OCI-LY1 (cell line): ENCODE results near the gene LINC00237.

ENCODE experiments used
- CTCF ChIP-seq: fragments of 200-600 bp; sonication (generic), shearing (Covaris generic); IDR thresholded peaks from 2 replicates; pipeline ENCODE4 v1.5.1; 2017; ENCODE audit warnings: mild to moderate bottlenecking, antibody characterized with exemption, low read length, moderate library complexity, mixed read lengths
- EZH2 ChIP-seq: fragments of 200-600 bp; sonication (generic), shearing (Covaris generic); IDR thresholded peaks from 2 replicates; pipeline ENCODE4 v1.8.0; 2017; ENCODE audit warnings: borderline replicate concordance, mixed run types, mild to moderate bottlenecking, antibody characterized with exemption, low read length, moderate library complexity, mixed read lengths

DNA sequence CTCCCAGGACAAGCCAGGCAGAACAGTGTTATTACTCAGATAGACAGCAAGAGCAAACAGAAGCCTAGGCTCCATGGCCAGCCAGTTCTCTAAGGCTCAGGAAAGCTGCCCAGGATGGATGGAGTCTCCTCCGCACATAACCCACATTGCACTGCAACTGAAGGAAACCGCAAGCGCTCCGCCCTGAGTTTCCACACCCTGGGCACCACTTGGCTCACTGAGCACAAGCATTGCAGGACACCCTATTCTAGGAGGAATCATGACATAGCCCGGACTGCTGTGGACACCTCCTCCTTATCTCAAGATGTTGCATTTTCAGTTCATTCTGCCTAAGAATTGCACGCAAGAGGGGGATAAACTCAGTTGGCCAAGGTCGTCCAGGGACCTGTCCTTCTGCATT is 42.9 kb downstream of the LINC00237 start:
- no peak for TF ChIP-seq CTCF
- TF ChIP-seq EZH2 = no peak
